NCI-H748 treated with DMSO at 0.1 percent for 48 hours (cell line): Measurements from ENCODE around the gene OTX2.

Experiments
- DNase-seq: peaks from one replicate; lab custom pipeline; 2025; lab: John Stamatoyannopoulos, UW

Gene OTX2

DNA sequence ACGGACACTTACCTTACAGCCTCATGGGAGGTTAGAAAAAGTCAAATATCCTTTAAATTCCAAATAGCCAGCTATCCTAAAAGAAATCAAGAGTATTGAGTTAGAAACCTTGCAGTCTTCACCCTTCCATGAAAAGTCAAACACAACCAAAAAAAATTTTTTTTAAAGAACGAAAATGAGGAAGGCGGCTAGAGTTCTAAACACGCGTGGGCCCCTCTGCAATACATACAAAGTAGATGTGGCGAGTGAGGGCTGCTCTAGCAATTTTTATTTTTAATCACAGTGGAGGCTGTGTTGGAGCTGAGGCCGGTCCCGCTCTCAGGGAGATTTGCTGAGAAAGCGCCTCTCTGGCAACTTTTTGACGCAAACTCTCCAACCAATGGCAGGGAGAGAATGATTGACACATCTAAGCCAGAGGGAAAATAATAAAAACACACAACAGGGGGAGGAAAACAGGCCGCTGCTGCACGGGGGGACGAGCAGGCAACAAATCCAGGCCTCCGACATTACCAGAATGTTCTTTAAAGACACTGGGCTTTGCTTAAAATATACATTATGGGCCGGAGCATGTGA, at the start of gene OTX2:
TSS of gene OTX2 (minus strand) at position 333 of the 573 bp plus-strand sequence. CDS start 5,023 bp downstream, outside the sequence.
- no peak for DNase-seq

DNA sequence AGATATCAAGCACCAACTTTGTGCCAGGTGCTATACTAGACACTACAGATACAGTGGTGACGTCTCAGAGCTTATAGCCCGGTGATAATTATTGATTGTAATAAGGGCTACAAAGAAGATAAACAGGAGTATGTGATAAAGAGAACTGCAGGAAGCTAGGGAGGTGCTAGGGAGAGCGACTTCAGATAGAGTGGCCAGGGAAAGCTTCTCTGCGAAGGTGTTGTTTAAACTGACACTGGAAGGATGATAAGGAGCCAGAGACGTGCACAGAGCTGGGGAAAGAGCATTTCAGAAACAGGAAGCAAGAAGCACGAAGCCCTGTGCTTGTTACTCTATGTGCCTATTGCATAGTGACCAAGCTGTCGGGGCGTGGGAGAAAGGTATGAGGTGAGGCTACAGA, 48.1 kb upstream of the OTX2 start:
- DNase-seq: no peak

GRCh38 chr14:56857216-56857615, 46.9 kb upstream of the OTX2 start:
- no peak for DNase-seq

DNA sequence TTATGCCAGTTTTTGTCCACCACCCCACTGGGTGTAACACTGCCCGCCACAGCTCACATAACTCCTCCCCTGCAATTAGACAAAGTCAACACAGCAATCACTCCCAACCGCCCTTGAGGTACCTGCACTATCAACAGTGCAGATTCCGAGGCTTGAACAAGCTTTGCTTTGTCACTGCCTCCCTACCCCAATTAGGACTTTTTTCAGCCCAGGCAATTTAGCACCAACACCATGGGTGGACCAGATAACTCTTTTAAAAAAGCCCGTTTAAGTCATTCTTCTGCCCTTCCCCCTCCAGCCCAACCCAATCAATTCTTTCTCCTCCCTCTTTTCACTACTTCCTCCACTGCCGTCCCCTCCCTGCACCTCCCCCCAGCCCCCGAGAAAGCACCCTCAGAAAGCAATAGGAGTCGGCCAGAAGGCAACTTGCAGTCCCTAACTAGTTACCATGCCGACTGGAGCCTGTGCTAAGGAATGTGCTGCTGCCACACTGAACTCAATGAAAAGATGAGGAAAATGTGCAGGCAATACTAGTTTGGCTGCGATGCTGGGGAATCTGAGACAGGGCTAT, 45.7 kb upstream of the OTX2 start:
- DNase-seq: peak; percentile 95

GRCh38 chr14:56854325-56854724, 44.0 kb upstream of the OTX2 start:
- DNase-seq: peak; percentile 34

DNA sequence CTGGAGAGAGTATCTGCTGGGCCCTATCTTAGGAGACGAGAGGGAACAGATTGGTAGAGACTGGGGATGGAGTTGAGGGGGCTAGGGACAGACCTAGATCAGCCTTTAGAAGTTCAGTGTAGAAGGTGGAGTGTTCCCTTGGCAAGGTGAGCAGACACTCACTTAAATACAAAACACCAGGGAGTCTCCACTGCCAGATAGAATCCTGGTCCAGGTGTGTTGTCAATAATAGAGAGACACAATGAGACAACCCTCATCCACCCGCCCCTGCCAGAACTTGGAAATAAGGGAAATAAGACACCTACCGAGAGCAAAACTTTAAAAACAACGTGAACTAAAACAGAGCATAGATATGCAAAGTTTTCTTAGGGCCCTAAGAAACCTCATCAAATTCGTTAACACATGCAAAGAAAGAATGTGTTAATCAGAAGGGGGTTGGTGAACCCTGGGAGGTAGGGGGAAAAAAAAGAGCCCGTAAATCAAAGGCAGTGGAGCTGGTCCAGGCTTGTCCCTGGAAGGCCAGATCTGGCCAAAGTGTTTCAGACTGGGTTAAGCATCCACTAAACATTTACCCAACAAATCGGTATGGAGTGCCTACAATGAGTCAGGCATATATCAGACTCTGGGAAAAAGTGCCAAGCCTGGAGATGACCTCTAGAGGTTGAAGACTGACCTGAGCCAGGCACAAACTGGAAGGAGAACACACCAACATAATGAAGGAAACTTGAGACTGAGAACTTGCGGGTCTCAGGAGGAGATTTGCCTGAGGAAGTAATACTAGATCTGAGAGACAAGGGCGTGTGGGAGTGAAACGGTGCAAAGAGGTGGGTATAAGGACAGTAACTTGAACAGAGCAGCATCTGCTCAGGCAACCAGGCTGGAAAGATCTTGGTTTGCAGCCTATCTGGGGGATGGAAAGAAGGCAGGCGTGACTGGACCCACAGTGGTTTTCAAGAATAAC, 37.0 kb upstream of the OTX2 start:
- no peak for DNase-seq

DNA sequence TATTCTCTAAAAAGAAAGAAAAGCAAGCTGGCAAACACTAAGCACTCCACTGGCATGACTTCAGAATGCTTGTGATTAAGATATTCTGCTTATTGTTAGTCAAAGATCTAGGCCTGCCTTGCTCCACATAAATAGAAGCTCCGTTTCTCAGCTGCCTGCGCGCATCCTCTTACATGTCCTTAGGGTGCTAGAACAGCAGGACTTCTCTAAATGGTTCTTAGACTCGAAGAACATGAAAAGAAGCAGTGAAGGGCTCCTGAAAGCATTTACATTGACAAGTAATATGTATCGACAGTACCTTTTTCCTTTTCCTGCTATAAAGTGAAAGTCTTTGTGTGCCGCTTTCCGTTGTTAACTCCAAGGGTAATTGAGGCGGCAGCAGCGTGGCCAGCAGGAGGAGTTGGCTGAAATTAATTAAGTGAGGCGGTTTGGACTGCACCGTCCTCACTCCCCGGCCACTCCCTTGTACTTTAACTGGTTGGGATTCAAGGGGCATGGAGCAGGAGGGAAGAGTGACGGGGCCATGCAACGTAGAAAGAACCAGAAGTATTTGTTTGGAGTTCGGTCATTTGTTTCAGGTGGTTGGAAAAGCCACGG, 34.2 kb upstream of the OTX2 start:
- no peak for DNase-seq

DNA sequence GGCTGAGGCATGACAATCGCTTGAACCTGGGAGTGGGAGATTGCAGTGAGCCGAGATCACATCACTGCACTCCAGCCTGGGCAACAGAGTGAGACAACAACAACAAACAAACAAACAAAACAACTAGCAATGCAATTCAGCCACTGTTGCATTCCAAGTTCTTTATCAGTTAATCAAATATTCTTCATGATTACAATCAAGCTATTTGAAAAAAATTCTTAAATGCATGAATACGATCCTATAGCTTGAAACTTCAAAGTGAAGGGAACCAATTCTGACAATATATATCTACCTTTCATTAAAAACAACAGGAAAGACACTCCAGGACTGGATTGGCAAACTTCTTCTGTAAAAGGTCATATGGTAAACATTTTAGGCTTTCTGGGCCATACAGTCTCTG, 31.3 kb upstream of the OTX2 start:
- DNase-seq: no peak

- no peak for DNase-seq
Observed at GRCh38 chr14:56840221-56840620, 29.9 kb upstream of the OTX2 start.

DNA sequence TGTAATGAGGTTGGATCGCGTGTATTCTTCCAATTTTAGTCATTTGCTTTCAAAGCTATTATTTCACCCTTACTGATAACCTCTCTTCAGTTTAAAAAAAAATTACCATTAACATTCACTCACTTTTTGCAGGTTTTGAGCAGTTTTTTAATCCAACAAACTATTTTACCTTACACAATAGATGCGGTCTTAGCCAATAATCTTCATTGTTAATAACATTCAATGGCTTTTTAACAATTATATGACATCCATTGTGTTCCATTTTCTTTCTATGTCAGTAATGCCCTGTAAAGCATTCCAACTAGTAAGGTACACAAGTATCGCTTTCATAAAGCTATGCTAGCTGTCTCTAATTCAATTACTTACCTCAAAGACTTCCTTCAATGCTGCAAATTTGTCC, 18.9 kb upstream of the OTX2 start:
- DNase-seq: no peak

DNA sequence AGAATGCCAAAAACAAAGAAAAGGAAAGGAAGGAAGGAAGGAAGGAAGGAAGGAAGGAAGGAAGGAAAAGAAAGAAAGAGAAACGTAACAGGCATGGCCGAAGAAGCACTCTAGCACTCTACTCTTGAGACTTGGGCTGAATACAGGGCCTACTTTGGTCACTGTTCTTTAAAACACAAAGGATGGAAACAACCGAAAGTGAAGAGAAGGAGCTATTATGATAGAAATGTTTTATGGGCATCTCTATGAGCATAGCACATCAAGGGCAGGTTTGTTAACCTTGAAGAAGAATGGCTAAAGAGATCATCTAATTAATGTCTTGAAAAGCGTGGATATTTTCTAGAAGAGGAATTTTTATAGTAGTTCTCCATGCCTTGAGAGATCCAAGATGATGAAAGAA, 15.9 kb upstream of the OTX2 start:
- no peak for DNase-seq

- DNase-seq: peak; percentile 75
Observed at GRCh38 chr14:56821805-56822610, 11.7 kb upstream of the OTX2 start.

DNA sequence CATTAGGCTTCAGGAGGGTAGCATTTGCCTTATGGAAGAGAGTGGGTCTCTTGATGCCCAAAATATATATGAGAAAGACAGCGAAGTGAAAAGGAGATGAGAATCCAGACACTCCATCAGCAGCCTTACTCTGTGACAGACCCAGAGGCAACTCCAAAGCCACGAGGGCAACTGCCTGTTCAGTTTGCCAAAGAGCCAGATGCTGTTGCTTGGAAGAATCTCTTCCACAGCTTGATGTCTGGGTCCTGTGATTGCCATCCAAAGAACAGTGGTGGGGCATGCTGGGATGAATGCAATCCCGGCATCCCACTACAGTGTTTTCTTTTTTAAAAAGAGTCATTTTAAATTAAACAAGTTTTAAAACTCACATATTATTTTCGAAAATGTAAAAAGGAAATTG, 10.9 kb upstream of the OTX2 start:
- no peak for DNase-seq

DNA sequence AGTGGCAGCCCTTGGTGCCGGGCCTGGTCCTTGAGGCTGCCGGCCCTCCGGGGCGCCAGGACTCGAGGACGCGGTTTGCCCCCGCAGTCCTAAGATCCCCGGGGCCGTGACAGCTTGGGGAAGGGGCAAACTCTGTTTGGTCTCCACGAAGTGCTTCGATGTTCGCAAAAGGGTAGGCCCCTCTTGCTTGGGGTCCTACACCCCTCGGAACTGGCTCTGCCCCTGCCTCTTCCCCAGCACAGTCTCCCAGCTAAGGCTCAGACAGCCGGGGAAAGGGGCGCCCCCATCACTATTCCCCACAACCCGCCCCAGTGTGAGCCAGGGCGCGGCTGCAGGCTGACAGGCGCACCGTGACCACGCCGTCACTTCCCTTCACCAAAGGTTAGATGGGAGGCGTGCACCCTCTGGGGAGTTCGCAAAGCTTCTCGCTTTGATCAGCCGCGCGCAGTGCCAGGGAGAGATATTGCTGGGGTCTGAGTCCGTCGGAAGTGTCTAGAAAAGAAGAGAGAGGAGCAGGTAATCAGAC, 7.2 kb upstream of the OTX2 start:
- no peak for DNase-seq

GRCh38 chr14:56816574-56817391, 6.5 kb upstream of the OTX2 start:
- no peak for DNase-seq

DNA sequence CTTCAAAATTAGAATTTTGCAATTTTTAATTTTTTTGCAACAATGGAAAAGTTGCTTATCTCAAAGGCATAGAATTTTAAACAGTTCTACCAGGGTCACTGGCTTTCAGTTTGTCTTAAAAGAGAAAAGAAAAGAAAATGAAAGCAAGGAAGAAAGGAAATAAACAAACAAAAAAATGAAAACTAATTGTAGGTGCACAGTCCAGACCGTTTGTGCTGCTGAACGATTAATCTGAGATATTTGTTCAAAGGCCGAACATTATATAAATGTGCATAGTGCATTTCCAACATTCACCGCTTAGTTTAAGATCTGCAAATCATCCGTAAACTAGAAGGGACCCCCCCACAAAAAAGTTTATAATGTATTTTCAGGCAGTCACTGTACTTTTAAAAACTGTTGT, 5.5 kb upstream of the OTX2 start:
- DNase-seq: no peak

DNA sequence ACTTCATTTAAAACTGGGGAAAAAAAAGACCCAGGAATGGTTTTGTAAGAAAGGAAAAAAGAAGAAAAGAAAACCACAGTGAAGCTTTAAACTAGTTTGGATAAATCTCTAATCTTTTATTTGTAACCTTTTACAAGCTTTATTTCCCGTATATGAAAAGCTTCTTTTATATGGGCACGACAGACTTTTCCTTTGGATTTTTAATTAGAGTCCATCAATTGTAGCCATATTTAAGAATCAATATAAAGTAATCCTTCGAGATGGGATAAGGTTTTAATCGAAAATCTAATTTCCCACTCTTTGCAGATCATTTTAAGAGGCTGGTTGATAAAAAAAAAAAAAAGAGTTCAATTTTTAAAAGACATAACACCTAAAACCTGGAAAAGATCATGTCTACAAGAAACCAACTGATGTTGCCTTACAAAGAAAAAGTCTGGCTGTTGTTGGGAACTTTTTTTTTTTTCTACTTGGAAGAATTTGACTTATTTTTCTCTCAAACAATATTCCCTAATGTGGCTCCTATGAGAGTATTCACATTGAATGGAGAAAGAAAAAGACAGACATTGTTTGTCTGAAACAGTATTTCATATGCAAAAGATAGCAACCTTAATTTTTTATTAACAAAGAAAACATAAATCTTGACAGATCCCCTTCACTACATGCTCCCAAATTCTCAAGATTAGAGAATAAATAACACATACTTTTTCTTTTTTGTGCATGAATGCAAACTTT, 4.9 kb upstream of the OTX2 start:
- DNase-seq: no peak

DNA sequence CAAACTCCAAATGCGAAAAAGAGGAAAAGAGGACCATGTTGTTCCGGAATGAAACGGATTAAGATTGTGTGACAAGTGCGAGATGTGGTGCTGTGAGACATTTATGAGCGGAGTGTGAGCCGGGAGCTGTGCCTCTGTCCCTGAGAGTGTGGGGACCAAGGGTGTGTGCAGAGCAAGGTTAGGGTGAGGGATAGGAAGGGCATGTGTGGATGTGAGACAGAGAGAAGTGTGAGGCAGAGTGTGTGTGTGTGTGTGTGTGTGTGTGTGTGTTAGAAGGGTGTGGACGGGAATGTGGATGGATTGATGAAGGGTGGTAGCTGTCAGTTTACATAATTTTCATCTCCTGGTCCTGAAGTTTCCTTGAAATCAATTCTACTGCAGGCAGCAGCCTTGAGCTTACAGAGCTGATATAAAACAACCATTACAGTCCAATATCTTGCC, 4.3 kb upstream of the OTX2 start:
- DNase-seq: no peak

GRCh38 chr14:56813143-56813551, 2.9 kb upstream of the OTX2 start:
- no peak for DNase-seq
